ENCODE data around the gene POLR2E.

POLR2E gene

GRCh38 chr19:1076046-1076386 lies 19.2 kb downstream of the POLR2E start:
- no peak for DNase-seq

- DNase-seq: peak; percentile 95
Measured at GRCh38 chr19:1074544-1075283, 20.5 kb downstream of the POLR2E start.

- no peak for DNase-seq
Measured at GRCh38 chr19:1073956-1074517, 21.1 kb downstream of the POLR2E start.

GRCh38 chr19:1073063-1073955 lies 21.9 kb downstream of the POLR2E start:
- DNase-seq: no peak

- no peak for DNase-seq
Measured at GRCh38 chr19:1072371-1073015, 22.7 kb downstream of the POLR2E start.

- no peak for DNase-seq
Measured at GRCh38 chr19:1070931-1071791, 24.0 kb downstream of the POLR2E start.

GRCh38 chr19:1070576-1070930 lies 24.6 kb downstream of the POLR2E start:
- DNase-seq: no peak

GRCh38 chr19:1069009-1069779 lies 26.0 kb downstream of the POLR2E start:
- peak; percentile 86 for DNase-seq

GRCh38 chr19:1068009-1069001 lies 26.9 kb downstream of the POLR2E start:
- peak; percentile 83 for DNase-seq

GRCh38 chr19:1067341-1067957 lies 27.7 kb downstream of the POLR2E start:
- DNase-seq: no peak

- peak; percentile 89 for DNase-seq
Measured at GRCh38 chr19:1066748-1067340, 28.3 kb downstream of the POLR2E start, which contains the start of gene ARHGAP45. ARHGAP45 (plus strand) TSS chr19:1067167; CDS start chr19:1067406, 239 bp downstream.

GRCh38 chr19:1066251-1066747 lies 28.9 kb downstream of the POLR2E start:
- no peak for DNase-seq

GRCh38 chr19:1065606-1066109 lies 29.5 kb downstream of the POLR2E start:
- DNase-seq: no peak

GRCh38 chr19:1064661-1065605 lies 30.2 kb downstream of the POLR2E start:
- DNase-seq: peak; percentile 71

GRCh38 chr19:1063909-1064660 lies 31.1 kb downstream of the POLR2E start:
- no peak for DNase-seq

GRCh38 chr19:1063030-1063908 lies 31.9 kb downstream of the POLR2E start:
- peak; percentile 81 for DNase-seq

All from CD4-positive, alpha-beta T cell treated with Interleukin-17A for 1 hour (primary cell).